K562 (cell line): ENCODE data around the gene KDM4F. TPM values are rescaled to one million over a fixed set of nuclear protein-coding genes. Genes with fewer than 3 reads are reported as not detected.

Source experiments
- ATAC-seq: fragments of 200-7000 bp; cut with Tn5 transposase; 3 replicates; pipeline ENCODE4 v1.9.1; 2020; ENCODE audit warnings: moderate library complexity
- BruUV-seq: library from RNA; stranded (reverse); fragments of 400-500 nt; replicated peaks from 2 replicates; lab custom pipeline; 2021; lab: Mats Ljungman, UMichigan
- CTCF ChIA-PET: fragments of 300-600 bp; formaldehyde crosslinking; extraction: SDS; loops from one replicate; lab custom pipeline; 2021; ENCODE audit warnings: low intra/inter-chr PET ratio; lab: Yijun Ruan, JAX
- POLR2A ChIA-PET: fragments of 300-600, 350-650 bp; sonication (Branson Sonifier 250); formaldehyde crosslinking; extraction: SDS; loops from one replicate; lab custom pipeline; 2021; ENCODE audit warnings: antibody characterized with exemption, inconsistent platforms; lab: Yijun Ruan, JAX
- DNase-seq, 4 experiments: peaks; one replicate each; pipeline versions ENCODE4 v3.0.0 to v3.0.0-alpha.2; 2011 to 2018; ENCODE audit warnings: low spot score in 3 of 4, mixed read lengths in 3 of 4; ENCODE audit errors: extremely low read depth in 1 of 4
- FAIRE-seq: peaks from 2 replicates; lab custom pipeline; 2011; peaks lifted over from hg19 to GRCh38; lab: Jason Lieb, UNC
- H2AFZ ChIP-seq: 2 replicates; pipeline ENCODE4 v1.6.0; 2011; ENCODE audit warnings: low read depth, low read length, control low read depth, inconsistent platforms
- H3K27ac ChIP-seq: fragments of 200-600 bp; 3 replicates; pipeline ENCODE4 v1.8.0; 2011; ENCODE audit warnings: low read depth, mild to moderate bottlenecking, control low read depth, inconsistent platforms, low read length, moderate library complexity, mixed read lengths; ENCODE audit errors: extremely low read depth
- H3K27me3 ChIP-seq, 2 experiments: fragments of 300-600 bp in 1 of 2; 2 replicates in 1 of 2; 3 replicates in 1 of 2; pipeline versions ENCODE4 v1.6.0 to v1.8.0; 2011; ENCODE audit warnings: inconsistent platforms in 2 of 2, low read length in 2 of 2, mild to moderate bottlenecking in 1 of 2, mixed read lengths in 1 of 2, moderate library complexity in 1 of 2; ENCODE audit not compliant: control insufficient read depth in 2 of 2, insufficient read depth in 2 of 2
- H3K36me3 ChIP-seq: fragments of 300-600 bp; 3 replicates; pipeline ENCODE4 v1.8.0; 2011; ENCODE audit warnings: mild to moderate bottlenecking, low read length, inconsistent platforms; ENCODE audit not compliant: control insufficient read depth, insufficient read depth
- H3K4me1 ChIP-seq, 2 experiments: fragments of 200-600 bp in 1 of 2; replicated peaks in 1 of 2; 2 replicates in 1 of 2; 3 replicates in 1 of 2; pipeline versions ENCODE4 v1.5.1 to v1.8.0; 2011; ENCODE audit warnings: inconsistent platforms in 2 of 2, low read length in 2 of 2, mild to moderate bottlenecking in 1 of 2, mixed read lengths in 1 of 2, moderate library complexity in 1 of 2; ENCODE audit not compliant: control insufficient read depth in 2 of 2, insufficient read depth in 2 of 2
- H3K4me2 ChIP-seq: 2 replicates; pipeline ENCODE4 v1.6.1; 2011; ENCODE audit warnings: low read length, control low read depth, inconsistent platforms, mixed read lengths; ENCODE audit not compliant: insufficient read depth
- H3K4me3 ChIP-seq: fragments of 200-600 bp; sonication (generic), shearing (Covaris generic); 2 replicates; pipeline ENCODE4 v1.5.1; 2016; ENCODE audit warnings: control low read depth, inconsistent platforms
- H3K79me2 ChIP-seq: fragments of 200-600 bp; 3 replicates; pipeline ENCODE4 v1.8.0; 2011; ENCODE audit warnings: low read length, inconsistent platforms; ENCODE audit not compliant: control insufficient read depth, insufficient read depth
- H3K9ac ChIP-seq, 2 experiments: 2 replicates each; pipeline versions ENCODE4 v1.6.0 to v1.6.1; 2011; ENCODE audit warnings: low read depth in 2 of 2, low read length in 2 of 2, control low read depth in 1 of 2, inconsistent platforms in 1 of 2, mild to moderate bottlenecking in 1 of 2, mixed read lengths in 1 of 2; ENCODE audit not compliant: insufficient read depth in 1 of 2
- H3K9me1 ChIP-seq: one replicate; pipeline ENCODE4 v1.6.0; 2011; ENCODE audit warnings: inconsistent platforms, mild to moderate bottlenecking, low read length, moderate library complexity; ENCODE audit not compliant: control insufficient read depth, insufficient read depth
- H3K9me3 ChIP-seq: replicated peaks from 2 replicates; pipeline ENCODE4 v1.5.1; 2011; ENCODE audit warnings: low read depth, low read length, inconsistent platforms; ENCODE audit not compliant: control insufficient read depth, insufficient read depth
- H4K20me1 ChIP-seq: replicated peaks from 2 replicates; pipeline ENCODE4 v1.6.1; 2011; ENCODE audit warnings: low read length, inconsistent platforms, mixed read lengths; ENCODE audit not compliant: control insufficient read depth, insufficient read depth
- CHD4 ChIP-seq: fragments of 200-600 bp; sonication (generic); IDR thresholded peaks from 3 replicates; pipeline ENCODE4 v1.6.1; 2012; ENCODE audit warnings: low read depth, mild to moderate bottlenecking, mixed read lengths, low read length, inconsistent platforms; ENCODE audit not compliant: insufficient read depth, insufficient replicate concordance, poor library complexity, severe bottlenecking
- FOXM1 ChIP-seq, 2 experiments: fragments of 450-650 bp in 1 of 2; sonication (generic) in 1 of 2; formaldehyde crosslinking in 1 of 2; IDR thresholded peaks; 2 replicates each; pipeline versions ENCODE4 v1.6.1 to v1.9.0; 2017 to 2022; ENCODE audit warnings: low read depth in 2 of 2, mild to moderate bottlenecking in 2 of 2, missing genetic modification reagents in 1 of 2, moderate library complexity in 1 of 2
- HNRNPH1 ChIP-seq: fragments of 200-400 bp; formaldehyde crosslinking; optimal IDR thresholded peaks from 2 replicates; pipeline ENCODE3; 2017; ENCODE audit warnings: low read depth, mild to moderate bottlenecking, low read length, moderate library complexity
- LCOR ChIP-seq: sonication (generic); formaldehyde crosslinking; IDR thresholded peaks from 2 replicates; pipeline ENCODE4 v1.8.0; 2022; ENCODE audit warnings: mild to moderate bottlenecking, missing genetic modification reagents
- MBD2 ChIP-seq: sonication (generic); IDR thresholded peaks from 2 replicates; pipeline ENCODE4 v1.6.1; 2016; ENCODE audit warnings: low read depth, borderline replicate concordance
- MEF2A ChIP-seq: IDR thresholded peaks from 2 replicates; pipeline ENCODE4 v1.6.1; 2011; ENCODE audit warnings: low read depth, mild to moderate bottlenecking, low read length, moderate library complexity; ENCODE audit not compliant: control insufficient read depth
- TCF7 ChIP-seq: sonication (generic); IDR thresholded peaks from 2 replicates; pipeline ENCODE4 v1.6.1; 2016; ENCODE audit warnings: antibody characterized with exemption, borderline replicate concordance
- WGBS: fragments of 100-300 bp; shearing (Covaris generic); methylation state at CpG from one replicate; pipeline ENCODE4 v1.1.6; 2016; ENCODE audit warnings: low coverage, mixed read lengths; ENCODE audit not compliant: insufficient coverage; ENCODE audit errors: missing lambda C conversion rate; 5-methylcytosine and 5-hydroxymethylcytosine counted together
- in situ Hi-C: fragments of 300-500 bp; cut with MboI; formaldehyde crosslinking; loops from 4 replicates; pipeline ENCODE4 v1.15.0; 2018; ENCODE audit warnings: inconsistent platforms, mixed read lengths
- intact Hi-C: fragments of 100-400 bp; cut with micrococcal nuclease; formaldehyde crosslinking; loops from 2 replicates; pipeline ENCODE4 v1.14.2; 2022
- polyA plus RNA-seq, 8 experiments: library from polyadenylated mRNA; depleted of rRNA in 4 of 8; stranded (reverse) in 5 of 8; unstranded in 3 of 8; fragments of >200 nt; fragmentation: Nextera tagmentation in 2 of 8; fragmentation: Illumina TruSeq in 1 of 8; extraction: Ambion mirVana in 2 of 8; extraction: Trizol in 1 of 8; gene quantifications; 2 replicates each; pipeline versions ENCODE4 v1.2.1 to v1.2.3, GENCODE V29; 2011 to 2014; ENCODE audit warnings: inconsistent platforms in 1 of 8, missing spikeins in 1 of 8
- total RNA-seq, 7 experiments: library from RNA; depleted of rRNA in 6 of 7; stranded (reverse); fragments of >200 nt in 6 of 7; fragmentation: Illumina TruSeq in 2 of 7; extraction: Trizol in 2 of 7; gene quantifications; 2 replicates each; pipeline versions ENCODE4 v1.2.1 to v1.2.3, GENCODE V29; 2011 to 2021; ENCODE audit warnings: low replicate concordance in 1 of 7
- TF ChIP-seq, protein P1 (sequence below): sonication (generic); formaldehyde crosslinking; IDR thresholded peaks from 2 replicates; pipeline ENCODE4 v1.8.0; 2022; ENCODE audit warnings: mild to moderate bottlenecking, missing genetic modification reagents, borderline replicate concordance

Gene KDM4F
- total and polyA plus RNA-seq, 9 of the 15 experiments (the other 6 are each of a cell fraction or from before 2014, with no cell fraction given) = not detected

DNA sequence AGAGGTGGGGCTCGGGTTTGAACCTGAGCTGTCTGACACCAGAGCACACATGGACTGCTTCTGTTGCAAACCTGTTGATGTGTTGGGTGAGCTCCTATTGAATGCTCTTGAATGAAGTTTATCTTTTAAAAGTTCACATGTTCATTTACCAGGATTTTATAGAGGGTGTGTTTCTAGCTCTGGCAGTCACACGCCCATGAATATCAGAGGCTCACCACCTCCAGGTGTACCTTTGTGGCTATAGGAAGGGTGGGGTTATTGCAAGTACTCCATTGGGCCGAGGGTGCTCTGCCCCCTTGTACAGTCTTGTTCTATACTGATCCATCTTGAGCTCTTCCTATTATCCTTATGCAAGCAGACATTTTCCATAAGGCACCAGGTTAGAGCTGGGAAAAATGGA, 49.6 kb downstream of the KDM4F start:
- Histone ChIP-seq H3K36me3 (no peaks in the 10 kb centered on the region; the same call in 2 of the 3 replicates), H3K4me1 (peaks cover 6 to 41% of the 10 kb centered on the region in 2 experiments; a peak in 4 of 5 replicates), H3K27ac (no peak overlapping the region), H3K9me1 (no peaks in the 10 kb centered on the region), H3K27me3 (no peaks in the 10 kb centered on the region), H3K9ac (no peak overlapping the region), H3K9me3 (no peaks in the 10 kb centered on the region), H3K79me2 (peaks cover 6% of the 10 kb centered on the region; the same call in 1 of the 3 replicates), H3K4me2 (peak overlapping the region; percentile 28), H3K4me3 (no peak overlapping the region), H2AFZ (no peak overlapping the region), H4K20me1 (no peaks in the 10 kb centered on the region)
- intact Hi-C loops (no loop called here), in situ Hi-C loops (no loop called here)
- no peak for ATAC-seq
- no peak for DNase-seq
- FAIRE-seq = no peak
- no TSS peak for BruUV-seq
- CTCF ChIA-PET = no interaction called here
- no peak for TF ChIP-seq CHD4
- TF ChIP-seq MEF2A = no peak
- no peak for TF ChIP-seq FOXM1 (IDR thresholded peaks at IDR 0.05; ENCODE audit: low read depth)
- no peak for TF ChIP-seq FOXM1 (CRISPR knock-in tag; IDR thresholded peaks at IDR 0.05; ENCODE audit: low read depth)
- WGBS = 75% methylated on average over 3 of the region's 3 CpGs
- POLR2A ChIA-PET = interaction anchor here (1.1 to 6.1 kb wide), 3 partner anchors 8 to 31 kb away, joined by 4 to 37 read pairs (median 12); partner anchors contain the start of gene ENDOD1

DNA sequence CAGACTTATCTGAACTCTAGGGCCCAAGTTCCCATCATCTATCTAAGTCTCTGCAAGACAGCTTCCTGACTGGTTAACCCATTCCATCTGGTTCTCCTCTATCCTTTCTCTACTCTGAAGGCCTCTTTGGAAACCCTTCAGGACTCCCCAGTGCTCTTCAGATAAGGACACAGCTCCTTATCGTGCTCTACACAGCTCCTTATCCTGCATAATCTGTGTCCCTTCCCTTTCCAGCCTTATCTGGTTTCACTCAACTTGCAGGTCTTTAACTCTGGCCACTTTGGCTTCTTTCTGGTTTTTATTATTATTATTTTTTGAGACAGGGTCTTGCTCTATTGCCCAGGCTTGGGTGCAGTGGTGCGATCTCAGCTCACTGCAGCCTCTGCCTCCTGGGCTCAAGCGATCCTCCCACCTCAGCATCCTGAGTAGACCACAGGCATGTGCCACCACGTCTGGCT, 51.0 kb downstream of the KDM4F start:
- no peaks in the 10 kb centered on the region for H3K9me1 ChIP-seq
- H3K27ac ChIP-seq = 0 out of 3 replicates have a peak overlapping the region, but pooled peaks have one; percentile 2
- H3K79me2 ChIP-seq = peaks cover 6% of the 10 kb centered on the region; the same call in 1 of the 3 replicates
- H3K4me2 ChIP-seq = peak overlapping the region; percentile 28; the same call in 1 of the 2 replicates
- in situ Hi-C loops (no loop called here), intact Hi-C loops (loop anchor here (5.0 kb wide), 1 partner anchor 47 kb away; no protein-coding TSS in a partner anchor)
- no peak overlapping the region for H2AFZ ChIP-seq
- no peak overlapping the region for H3K4me3 ChIP-seq
- FAIRE-seq (peak; percentile 98), ATAC-seq (peak; percentile 82), DNase-seq (peak; percentile 75 to 88 (median 78))
- POLR2A ChIA-PET = interaction anchor here (2.0 to 6.1 kb wide), 2 partner anchors 8 to 9 kb away, joined by 12 to 37 read pairs; partner anchors contain the start of gene ENDOD1
- H3K9me3 ChIP-seq = no peaks in the 10 kb centered on the region
- CTCF ChIA-PET = no interaction called here
- H3K9ac ChIP-seq = no peak overlapping the region
- BruUV-seq = no TSS peak
- H3K27me3 ChIP-seq = no peaks in the 10 kb centered on the region
- 13% methylated on average over 4 of the region's 4 CpGs for WGBS
- H3K4me1 ChIP-seq = peaks cover 6 to 43% of the 10 kb centered on the region in 2 experiments; a peak in 4 of 5 replicates
- H3K36me3 ChIP-seq = no peaks in the 10 kb centered on the region; the same call in 2 of the 3 replicates
- H4K20me1 ChIP-seq = no peaks in the 10 kb centered on the region
- no peak for TF ChIP-seq LCOR (CRISPR knock-in tag)
- TF ChIP-seq MBD2 = peak; percentile 27; the same call in 1 of the 2 replicates
- TF ChIP-seq, protein P1, sequence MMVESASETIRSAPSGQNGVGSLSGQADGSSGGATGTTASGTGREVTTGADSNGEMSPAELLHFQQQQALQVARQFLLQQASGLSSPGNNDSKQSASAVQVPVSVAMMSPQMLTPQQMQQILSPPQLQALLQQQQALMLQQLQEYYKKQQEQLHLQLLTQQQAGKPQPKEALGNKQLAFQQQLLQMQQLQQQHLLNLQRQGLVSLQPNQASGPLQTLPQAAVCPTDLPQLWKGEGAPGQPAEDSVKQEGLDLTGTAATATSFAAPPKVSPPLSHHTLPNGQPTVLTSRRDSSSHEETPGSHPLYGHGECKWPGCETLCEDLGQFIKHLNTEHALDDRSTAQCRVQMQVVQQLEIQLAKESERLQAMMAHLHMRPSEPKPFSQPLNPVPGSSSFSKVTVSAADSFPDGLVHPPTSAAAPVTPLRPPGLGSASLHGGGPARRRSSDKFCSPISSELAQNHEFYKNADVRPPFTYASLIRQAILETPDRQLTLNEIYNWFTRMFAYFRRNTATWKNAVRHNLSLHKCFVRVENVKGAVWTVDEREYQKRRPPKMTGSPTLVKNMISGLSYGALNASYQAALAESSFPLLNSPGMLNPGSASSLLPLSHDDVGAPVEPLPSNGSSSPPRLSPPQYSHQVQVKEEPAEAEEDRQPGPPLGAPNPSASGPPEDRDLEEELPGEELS (CRISPR knock-in tag) = no peak
- no peak for TF ChIP-seq HNRNPH1
- TF ChIP-seq TCF7 = no peak
